GM12892 (cell line): ENCODE measurements around the gene MLXIP.

Source experiments
- POLR2A ChIP-seq: IDR thresholded peaks from 2 replicates; pipeline ENCODE4 v1.6.1; 2011; ENCODE audit warnings: low read depth, low read length, control low read depth
- POLR2AphosphoS5 ChIP-seq: IDR thresholded peaks from 2 replicates; pipeline ENCODE4 v1.6.1; 2011; ENCODE audit warnings: low read depth, low read length, control low read depth
- TAF1 ChIP-seq: IDR thresholded peaks from 2 replicates; pipeline ENCODE4 v1.6.1; 2011; ENCODE audit warnings: low read depth, mild to moderate bottlenecking, control low read depth, low read length, borderline replicate concordance

DNA sequence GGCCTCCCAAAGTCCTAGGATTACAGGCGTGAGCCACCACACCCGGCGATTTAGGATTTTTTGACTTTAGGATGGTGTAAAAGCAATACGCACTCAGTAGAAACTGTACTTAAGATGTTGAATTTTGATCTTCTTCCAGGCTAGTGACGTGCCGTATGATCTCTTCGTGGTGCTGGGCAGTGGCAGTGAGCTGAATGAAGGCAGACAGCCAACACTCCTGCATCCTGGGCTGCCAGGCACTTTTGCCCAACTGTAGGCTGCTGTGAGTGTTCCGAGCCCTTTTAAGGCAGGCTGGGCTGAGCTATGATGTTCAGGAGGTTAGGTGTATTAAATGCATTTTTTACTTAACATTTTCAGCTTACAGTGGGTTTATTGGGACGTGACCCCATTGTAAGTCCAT lies 74.2 kb downstream of the MLXIP start:
- no peak for TF ChIP-seq POLR2A
- TF ChIP-seq POLR2AphosphoS5 = no peak
- TF ChIP-seq TAF1 = no peak
